ENCODE data around the gene THTPA. TPM values are rescaled to one million over a fixed set of nuclear protein-coding genes. Genes with fewer than 3 reads are reported as not detected.

The THTPA gene
- total and polyA plus RNA-seq, 2 of the 13 experiments (the other 11 are each of a cell fraction or from before 2014, with no cell fraction given): 7.4 to 8.7 TPM

- no peak for TF ChIP-seq PLSCR1 (CRISPR knock-in tag; IDR thresholded peaks at IDR 0.05; ENCODE audit: borderline replicate concordance)
- TF ChIP-seq ZNF431 (CRISPR knock-in tag; IDR thresholded peaks at IDR 0.05; ENCODE audit: borderline replicate concordance, low read depth): no peak
- TF ChIP-seq SRF (IDR thresholded peaks at IDR 0.05; ENCODE audit: low read depth, low read length): peak; percentile 75
- peak; percentile 34 for TF ChIP-seq PAF1 (CRISPR knock-in tag; IDR thresholded peaks at IDR 0.05)
- 0 out of 2 replicates have a peak, but pooled peaks have one; percentile 28 for TF ChIP-seq ZNF12 (CRISPR knock-in tag; IDR thresholded peaks at IDR 0.05)
- TF ChIP-seq MAZ (IDR thresholded peaks at IDR 0.05; ENCODE audit: borderline replicate concordance, low read depth, low read length): no peak
- 0 out of 2 replicates have a peak, but pooled peaks have one; percentile 36 for TF ChIP-seq MAZ (CRISPR knock-in tag; IDR thresholded peaks at IDR 0.05; ENCODE audit: low read depth)
- TF ChIP-seq ZFYVE20 (CRISPR knock-in tag; IDR thresholded peaks at IDR 0.05; ENCODE audit: borderline replicate concordance, low read depth): no peak
- no peak for TF ChIP-seq FOXK2 (IDR thresholded peaks at IDR 0.05)
- TF ChIP-seq ZNF503 (CRISPR knock-in tag; IDR thresholded peaks at IDR 0.05): 0 out of 2 replicates have a peak, but pooled peaks have one; percentile 9
- no peak for TF ChIP-seq ZNF660 (CRISPR knock-in tag; IDR thresholded peaks at IDR 0.05; ENCODE audit: borderline replicate concordance, low read depth)
- no peak for TF ChIP-seq PHF21A (CRISPR knock-in tag; IDR thresholded peaks at IDR 0.05)
- TF ChIP-seq ZNF574 (CRISPR knock-in tag; IDR thresholded peaks at IDR 0.05): peak; percentile 34; the same call in 1 of the 2 replicates
- TF ChIP-seq ZNF333 (CRISPR knock-in tag; IDR thresholded peaks at IDR 0.05; ENCODE audit: borderline replicate concordance): 0 out of 2 replicates have a peak, but pooled peaks have one; percentile 74
- TF ChIP-seq HNRNPL (IDR thresholded peaks at IDR 0.05; ENCODE audit: low read depth, low read length): no peak
- TF ChIP-seq ZIK1 (CRISPR knock-in tag; IDR thresholded peaks at IDR 0.05; ENCODE audit: borderline replicate concordance, low read depth): no peak
- TF ChIP-seq ZSCAN21 (CRISPR knock-in tag; IDR thresholded peaks at IDR 0.05; ENCODE audit: borderline replicate concordance): no peak
- no peak for TF ChIP-seq LCORL (IDR thresholded peaks at IDR 0.05)
- peak; percentile 47; the same call in 1 of the 2 replicates for TF ChIP-seq LCORL (CRISPR knock-in tag; IDR thresholded peaks at IDR 0.05)
- 0 out of 2 replicates have a peak, but pooled peaks have one; percentile 33 for TF ChIP-seq GMEB1 (CRISPR knock-in tag; IDR thresholded peaks at IDR 0.05; ENCODE audit: borderline replicate concordance)
- TF ChIP-seq STAG1 (CRISPR knock-in tag; IDR thresholded peaks at IDR 0.05): peak; percentile 89
Measured at GRCh38 chr14:23559010-23559925, 3.2 kb downstream of the THTPA start (continued).

Data from HepG2 (cell line).